Measurements from ENCODE around the gene BAZ1A.

The BAZ1A gene

DNA sequence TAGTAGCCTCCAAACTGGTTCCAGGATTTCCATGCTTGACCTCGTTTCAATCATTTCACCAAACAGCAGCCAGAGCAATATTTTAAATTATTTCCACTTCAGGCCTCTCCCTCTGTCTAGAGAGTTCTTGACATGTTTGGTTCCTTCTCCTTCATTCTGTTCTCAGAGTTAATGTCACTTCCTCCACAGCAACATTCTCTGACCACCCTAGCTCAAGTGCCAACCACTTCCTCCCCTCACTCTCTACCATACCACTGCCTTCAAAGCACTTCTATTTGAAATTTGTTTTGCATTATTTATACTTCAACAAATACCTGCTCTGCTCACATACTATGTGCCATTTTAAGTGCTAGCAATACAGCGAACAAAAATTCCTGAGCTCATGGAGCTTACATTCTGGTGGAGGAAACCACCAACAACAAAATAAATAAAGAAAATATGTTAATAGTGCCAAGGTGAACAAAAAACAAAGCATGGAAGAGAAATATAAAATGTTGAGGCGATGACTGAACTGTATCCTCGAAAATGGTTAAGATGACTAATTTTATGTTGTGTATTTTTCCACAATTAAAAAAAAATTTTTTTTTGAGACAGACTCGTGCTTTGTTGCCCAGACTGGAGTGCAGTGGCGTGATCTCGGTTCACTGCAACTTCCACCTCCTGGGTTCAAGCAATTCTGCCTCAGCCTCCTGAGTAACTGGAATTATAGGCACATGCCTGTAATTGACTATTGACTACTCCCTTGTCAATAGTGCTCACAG, 17.3 kb downstream of the BAZ1A start:
- Histone ChIP-seq H3K27me3 (ENCODE audit: insufficient read depth, low read length) (no peaks in the 10 kb centered on the region), H3K79me2 (ENCODE audit: control insufficient read depth, insufficient read depth, low read length, unreplicated experiment) (peaks cover 12% of the 10 kb centered on the region), H3K4me1 (ENCODE audit: control insufficient read depth, insufficient read depth, low read length, unreplicated experiment) (no peaks in the 10 kb centered on the region), H3K27ac (ENCODE audit: low read depth, low read length) (no peak overlapping the region), H3K36me3 (ENCODE audit: insufficient read depth, low read length) (peaks cover 21% of the 10 kb centered on the region), H2AFZ (ENCODE audit: low read length, unreplicated experiment) (no peak overlapping the region), H3K4me3 (ENCODE audit: low read depth, low read length) (no peak overlapping the region)

- Histone ChIP-seq H3K36me3 (ENCODE audit: insufficient read depth, low read length) (peaks cover 11% of the 10 kb centered on the region; the same call in 1 of the 2 replicates), H3K4me1 (ENCODE audit: control insufficient read depth, insufficient read depth, low read length, unreplicated experiment) (peaks cover 14% of the 10 kb centered on the region), H3K27ac (ENCODE audit: low read depth, low read length) (no peak overlapping the region), H2AFZ (ENCODE audit: low read length, unreplicated experiment) (no peak overlapping the region), H3K79me2 (ENCODE audit: control insufficient read depth, insufficient read depth, low read length, unreplicated experiment) (peaks cover 6% of the 10 kb centered on the region), H3K27me3 (ENCODE audit: insufficient read depth, low read length) (no peaks in the 10 kb centered on the region), H3K4me3 (ENCODE audit: low read depth, low read length) (no peak overlapping the region)
Measured at GRCh38 chr14:34853041-34853440, 22.1 kb downstream of the BAZ1A start.

DNA sequence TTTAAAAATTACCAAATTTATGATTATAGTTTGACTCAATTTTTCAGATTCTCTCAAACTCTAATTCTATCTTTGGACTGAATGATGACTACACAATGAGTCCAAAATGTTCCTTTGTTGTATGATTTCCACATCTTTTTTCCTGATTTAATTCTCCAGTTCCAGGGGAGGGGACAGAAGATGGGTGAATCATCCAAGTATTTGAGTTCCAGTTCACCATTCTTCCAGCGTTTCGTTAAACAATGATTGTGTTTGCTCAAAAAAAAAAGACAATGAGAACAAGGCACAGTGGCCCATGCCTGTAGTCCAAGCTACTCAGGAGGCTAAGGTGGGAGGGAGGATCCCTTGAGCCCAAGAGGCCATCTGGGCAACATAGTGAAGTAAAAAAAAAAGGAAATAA, 23.8 kb downstream of the BAZ1A start:
- peaks cover 5% of the 10 kb centered on the region; the same call in 1 of the 2 replicates for H3K36me3 ChIP-seq (ENCODE audit: insufficient read depth, low read length)
- H3K27ac ChIP-seq (ENCODE audit: low read depth, low read length), result peak overlapping the region; percentile 64
- H2AFZ ChIP-seq (ENCODE audit: low read length, unreplicated experiment), result no peak overlapping the region

GRCh38 chr14:34845869-34846268, 29.3 kb downstream of the BAZ1A start:
- Histone ChIP-seq H3K27ac (ENCODE audit: low read depth, low read length) (no peak overlapping the region), H3K4me3 (ENCODE audit: low read depth, low read length) (no peak overlapping the region), H3K4me1 (ENCODE audit: control insufficient read depth, insufficient read depth, low read length, unreplicated experiment) (peaks cover 16% of the 10 kb centered on the region), H3K27me3 (ENCODE audit: insufficient read depth, low read length) (no peaks in the 10 kb centered on the region), H3K36me3 (ENCODE audit: insufficient read depth, low read length) (peaks cover 11% of the 10 kb centered on the region; the same call in 1 of the 2 replicates), H2AFZ (ENCODE audit: low read length, unreplicated experiment) (no peak overlapping the region), H3K79me2 (ENCODE audit: control insufficient read depth, insufficient read depth, low read length, unreplicated experiment) (peaks cover 23% of the 10 kb centered on the region)

More for the DNA sequence above, 23.8 kb downstream of the BAZ1A start:
- peaks cover 14% of the 10 kb centered on the region for H3K4me1 ChIP-seq (ENCODE audit: control insufficient read depth, insufficient read depth, low read length, unreplicated experiment)
- no peak overlapping the region for H3K4me3 ChIP-seq (ENCODE audit: low read depth, low read length)
- H3K79me2 ChIP-seq (ENCODE audit: control insufficient read depth, insufficient read depth, low read length, unreplicated experiment), result peaks cover 6% of the 10 kb centered on the region
- H3K27me3 ChIP-seq (ENCODE audit: insufficient read depth, low read length), result no peaks in the 10 kb centered on the region

- Histone ChIP-seq H2AFZ (ENCODE audit: low read length, unreplicated experiment) (no peak overlapping the region), H3K36me3 (ENCODE audit: insufficient read depth, low read length) (peaks cover 16% of the 10 kb centered on the region; the same call in 1 of the 2 replicates), H3K27me3 (ENCODE audit: insufficient read depth, low read length) (no peaks in the 10 kb centered on the region), H3K79me2 (ENCODE audit: control insufficient read depth, insufficient read depth, low read length, unreplicated experiment) (peaks cover 35% of the 10 kb centered on the region), H3K27ac (ENCODE audit: low read depth, low read length) (peak overlapping the region; percentile 54), H3K4me1 (ENCODE audit: control insufficient read depth, insufficient read depth, low read length, unreplicated experiment) (peaks cover 13% of the 10 kb centered on the region), H3K4me3 (ENCODE audit: low read depth, low read length) (no peak overlapping the region)
Measured at GRCh38 chr14:34843011-34843554, 32.1 kb downstream of the BAZ1A start.

DNA sequence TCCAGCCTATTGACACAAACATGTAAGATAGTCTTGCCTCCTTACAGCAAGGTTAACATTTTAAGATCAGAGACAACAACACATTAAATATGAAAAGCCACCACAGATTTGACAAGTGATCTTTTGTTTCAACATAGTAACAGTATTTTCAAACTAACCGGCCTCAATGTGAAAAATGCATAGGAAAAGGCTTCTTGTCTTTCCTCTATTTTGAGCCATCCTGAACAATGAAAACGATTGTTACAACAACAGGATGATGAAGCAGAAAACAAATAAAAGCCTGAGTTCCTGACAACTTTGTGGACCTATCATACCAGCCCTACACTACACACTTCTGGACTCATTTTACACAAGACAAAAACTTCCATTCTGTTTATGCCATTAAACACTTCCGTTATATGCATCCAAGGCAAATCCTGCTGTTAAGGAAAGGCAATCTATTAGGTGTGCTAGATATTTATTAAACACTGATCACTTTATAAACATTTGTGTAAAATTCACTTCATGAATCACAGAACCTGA, 37.3 kb downstream of the BAZ1A start:
- Histone ChIP-seq H3K27me3 (ENCODE audit: insufficient read depth, low read length) (no peaks in the 10 kb centered on the region), H3K4me3 (ENCODE audit: low read depth, low read length) (no peak overlapping the region), H3K36me3 (ENCODE audit: insufficient read depth, low read length) (peaks cover 11% of the 10 kb centered on the region; the same call in 1 of the 2 replicates), H3K27ac (ENCODE audit: low read depth, low read length) (no peak overlapping the region), H3K4me1 (ENCODE audit: control insufficient read depth, insufficient read depth, low read length, unreplicated experiment) (peaks cover 8% of the 10 kb centered on the region), H3K79me2 (ENCODE audit: control insufficient read depth, insufficient read depth, low read length, unreplicated experiment) (peaks cover 55% of the 10 kb centered on the region), H2AFZ (ENCODE audit: low read length, unreplicated experiment) (no peak overlapping the region)

GRCh38 chr14:34835312-34835711, 39.8 kb downstream of the BAZ1A start:
- no peak overlapping the region for H2AFZ ChIP-seq (ENCODE audit: low read length, unreplicated experiment)
- H3K79me2 ChIP-seq (ENCODE audit: control insufficient read depth, insufficient read depth, low read length, unreplicated experiment), result peaks cover 49% of the 10 kb centered on the region
- H3K27me3 ChIP-seq (ENCODE audit: insufficient read depth, low read length), result no peaks in the 10 kb centered on the region
- peaks cover 5% of the 10 kb centered on the region; the same call in 1 of the 2 replicates for H3K36me3 ChIP-seq (ENCODE audit: insufficient read depth, low read length)
- no peaks in the 10 kb centered on the region for H3K4me1 ChIP-seq (ENCODE audit: control insufficient read depth, insufficient read depth, low read length, unreplicated experiment)
- no peak overlapping the region for H3K4me3 ChIP-seq (ENCODE audit: low read depth, low read length)
- H3K27ac ChIP-seq (ENCODE audit: low read depth, low read length), result no peak overlapping the region

DNA sequence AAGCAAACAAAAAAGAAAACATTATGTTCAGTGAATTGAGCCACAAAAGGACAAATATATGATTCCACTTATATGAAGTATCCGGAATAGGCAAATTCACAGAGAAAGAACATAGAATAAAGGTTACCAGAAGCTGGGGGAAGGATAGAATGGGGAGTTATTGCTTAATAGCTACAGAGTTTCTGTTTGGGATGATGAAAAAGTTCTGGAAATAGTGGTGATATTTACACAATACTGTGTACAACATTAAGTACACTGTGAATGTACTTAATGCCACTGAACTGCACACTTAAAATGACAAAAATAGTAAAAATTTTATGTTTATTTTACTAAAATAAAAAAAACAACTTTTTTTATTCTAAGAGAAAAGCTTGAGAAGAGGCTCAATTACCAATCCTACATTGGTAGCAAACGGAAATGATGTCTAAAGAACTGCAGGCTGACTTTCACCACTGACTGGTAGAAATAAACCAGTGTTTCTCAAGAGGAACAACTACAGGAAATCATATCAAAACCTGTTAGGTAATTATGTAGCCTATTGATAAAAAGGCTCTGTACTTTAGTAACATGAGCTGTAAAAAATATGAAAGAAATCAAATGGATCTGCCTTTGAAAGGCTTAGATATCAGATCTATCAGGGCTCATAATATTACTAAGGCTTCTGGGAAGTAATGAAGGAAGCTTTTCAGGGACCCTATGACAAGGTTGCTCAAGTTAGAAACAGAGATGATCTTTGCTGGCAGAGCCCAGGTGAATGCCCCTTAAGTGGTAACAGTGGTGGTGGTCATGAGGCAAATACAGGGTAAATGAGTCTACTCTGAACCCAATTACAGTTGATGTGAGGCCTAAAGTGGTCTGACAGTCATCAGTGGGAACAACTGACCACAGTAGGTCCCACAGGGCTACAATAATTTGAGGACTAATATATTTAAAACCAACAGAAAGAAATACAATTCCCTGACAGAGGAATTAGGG, 41.3 kb downstream of the BAZ1A start:
- Histone ChIP-seq H3K79me2 (ENCODE audit: control insufficient read depth, insufficient read depth, low read length, unreplicated experiment) (peaks cover 45% of the 10 kb centered on the region), H3K27ac (ENCODE audit: low read depth, low read length) (no peak overlapping the region), H3K27me3 (ENCODE audit: insufficient read depth, low read length) (no peaks in the 10 kb centered on the region), H3K4me3 (ENCODE audit: low read depth, low read length) (no peak overlapping the region), H3K36me3 (ENCODE audit: insufficient read depth, low read length) (peaks cover 1% of the 10 kb centered on the region; the same call in 1 of the 2 replicates), H2AFZ (ENCODE audit: low read length, unreplicated experiment) (no peak overlapping the region), H3K4me1 (ENCODE audit: control insufficient read depth, insufficient read depth, low read length, unreplicated experiment) (no peaks in the 10 kb centered on the region)

DNA sequence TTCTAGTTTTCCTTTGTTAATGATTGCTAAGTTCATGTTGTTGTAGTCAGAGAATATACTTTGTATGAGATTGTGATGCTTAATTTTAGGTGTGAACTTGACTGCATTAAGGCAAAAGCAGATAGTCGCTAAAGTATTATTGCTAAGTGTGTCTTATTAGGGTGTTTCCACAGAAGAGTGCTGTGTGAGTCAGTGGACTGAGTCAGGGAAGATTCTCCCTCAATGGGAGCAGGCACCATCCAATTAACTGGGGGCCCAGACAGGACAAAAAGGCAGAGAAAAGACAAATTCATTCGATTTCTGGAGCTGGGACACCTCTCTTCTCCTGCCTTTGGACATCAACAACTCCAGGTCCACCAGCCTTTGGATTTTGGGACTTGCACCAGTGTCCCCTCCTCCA, 48.5 kb downstream of the BAZ1A start:
- H3K4me1 ChIP-seq (ENCODE audit: control insufficient read depth, insufficient read depth, low read length, unreplicated experiment), result peaks cover 9% of the 10 kb centered on the region
- H3K4me3 ChIP-seq (ENCODE audit: low read depth, low read length), result no peak overlapping the region
- peak overlapping the region; percentile 1; the same call in 1 of the 2 replicates for H3K27ac ChIP-seq (ENCODE audit: low read depth, low read length)
- no peaks in the 10 kb centered on the region for H3K27me3 ChIP-seq (ENCODE audit: insufficient read depth, low read length)
- peaks cover 16% of the 10 kb centered on the region for H3K79me2 ChIP-seq (ENCODE audit: control insufficient read depth, insufficient read depth, low read length, unreplicated experiment)
- H2AFZ ChIP-seq (ENCODE audit: low read length, unreplicated experiment), result no peak overlapping the region
- peaks cover 14% of the 10 kb centered on the region; the same call in 1 of the 2 replicates for H3K36me3 ChIP-seq (ENCODE audit: insufficient read depth, low read length)

GRCh38 chr14:34824826-34825225, 50.3 kb downstream of the BAZ1A start:
- Histone ChIP-seq H3K4me3 (ENCODE audit: low read depth, low read length) (no peak overlapping the region), H2AFZ (ENCODE audit: low read length, unreplicated experiment) (no peak overlapping the region), H3K27ac (ENCODE audit: low read depth, low read length) (no peak overlapping the region), H3K4me1 (ENCODE audit: control insufficient read depth, insufficient read depth, low read length, unreplicated experiment) (peaks cover 9% of the 10 kb centered on the region), H3K27me3 (ENCODE audit: insufficient read depth, low read length) (no peaks in the 10 kb centered on the region), H3K36me3 (ENCODE audit: insufficient read depth, low read length) (peaks cover 21% of the 10 kb centered on the region; the same call in 1 of the 2 replicates), H3K79me2 (ENCODE audit: control insufficient read depth, insufficient read depth, low read length, unreplicated experiment) (peaks cover 9% of the 10 kb centered on the region)

All from ACC112 (cell line).